OCI-LY3 (cell line): Measurements from ENCODE around the gene RGS9.
"Not testable (repeated sequence)": the region's sequence is repeated elsewhere in the genome, so short reads cannot be mapped to it uniquely, and the experiment has no call there.

Experiments used
- EZH2phosphoT487 ChIP-seq: fragments of 200-600 bp; shearing (Covaris generic); IDR thresholded peaks from 2 replicates; pipeline ENCODE4 v1.6.1; 2018; ENCODE audit warnings: antibody characterized with exemption, mixed run types, low read depth
- TF ChIP-seq, protein P1 (sequence below): fragments of 200-600, 300-600 bp; sonication (generic); IDR thresholded peaks from 2 replicates; pipeline ENCODE4 v1.5.1; 2014; ENCODE audit warnings: antibody characterized with exemption, low read length, low read depth

- TF ChIP-seq, protein P1, sequence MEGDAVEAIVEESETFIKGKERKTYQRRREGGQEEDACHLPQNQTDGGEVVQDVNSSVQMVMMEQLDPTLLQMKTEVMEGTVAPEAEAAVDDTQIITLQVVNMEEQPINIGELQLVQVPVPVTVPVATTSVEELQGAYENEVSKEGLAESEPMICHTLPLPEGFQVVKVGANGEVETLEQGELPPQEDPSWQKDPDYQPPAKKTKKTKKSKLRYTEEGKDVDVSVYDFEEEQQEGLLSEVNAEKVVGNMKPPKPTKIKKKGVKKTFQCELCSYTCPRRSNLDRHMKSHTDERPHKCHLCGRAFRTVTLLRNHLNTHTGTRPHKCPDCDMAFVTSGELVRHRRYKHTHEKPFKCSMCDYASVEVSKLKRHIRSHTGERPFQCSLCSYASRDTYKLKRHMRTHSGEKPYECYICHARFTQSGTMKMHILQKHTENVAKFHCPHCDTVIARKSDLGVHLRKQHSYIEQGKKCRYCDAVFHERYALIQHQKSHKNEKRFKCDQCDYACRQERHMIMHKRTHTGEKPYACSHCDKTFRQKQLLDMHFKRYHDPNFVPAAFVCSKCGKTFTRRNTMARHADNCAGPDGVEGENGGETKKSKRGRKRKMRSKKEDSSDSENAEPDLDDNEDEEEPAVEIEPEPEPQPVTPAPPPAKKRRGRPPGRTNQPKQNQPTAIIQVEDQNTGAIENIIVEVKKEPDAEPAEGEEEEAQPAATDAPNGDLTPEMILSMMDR = not testable (repeated sequence)
- not testable (repeated sequence) for TF ChIP-seq EZH2phosphoT487
These were observed 43.1 kb downstream of the RGS9 start for GRCh38 chr17:65180276-65180675.
